HCT116 (cell line): ENCODE results near the gene PLCL2. TPM values are rescaled to one million over a fixed set of nuclear protein-coding genes. Genes with fewer than 3 reads are reported as not detected.

Experiments used
- ATAC-seq: fragments of 200-7000 bp; cut with Tn5 transposase; 2 replicates; pipeline ENCODE4 v1.9.1; 2020; ENCODE audit warnings: mild to moderate bottlenecking, moderate library complexity
- BruUV-seq: library from RNA; stranded (reverse); fragments of 400-500 nt; replicated peaks from 2 replicates; lab custom pipeline; 2021; lab: Mats Ljungman, UMichigan
- CTCF ChIA-PET: fragments of 300-600 bp; sonication (Branson Sonifier 250); formaldehyde crosslinking; loops from one replicate; lab custom pipeline; 2021; ENCODE audit warnings: antibody characterized with exemption; lab: Charles Lee
- POLR2A ChIA-PET: fragments of 300-600, 350-600 bp; sonication (Branson Sonifier 250); formaldehyde crosslinking; loops from one replicate; lab custom pipeline; 2021; ENCODE audit warnings: antibody characterized with exemption; lab: Charles Lee
- RAD21 ChIA-PET, 2 experiments: fragments of 300-600 bp; sonication (Branson Sonifier 250); formaldehyde crosslinking; loops; one replicate each; lab custom pipeline; 2023; ENCODE audit warnings: low total read pairs in 2 of 2; ENCODE audit not compliant: uncharacterized antibody in 2 of 2, unreplicated experiment in 2 of 2, low non-redundant PET in 1 of 2; lab: Charles Lee
- DNase-seq: peaks from one replicate; pipeline ENCODE4 v3.0.0-alpha.2; 2010; ENCODE audit warnings: low read depth, low spot score
- H2AFZ ChIP-seq: fragments of 200-600 bp; shearing (Covaris generic), sonication (generic); 2 replicates; pipeline ENCODE4 v1.6.1; 2017; ENCODE audit warnings: low read depth, mixed run types, mixed read lengths, antibody characterized with exemption, low read length; ENCODE audit not compliant: poor library complexity, severe bottlenecking
- H3K27ac ChIP-seq: 2 replicates; pipeline ENCODE4 v1.5.1; 2012; ENCODE audit warnings: low read depth, low read length
- H3K27me3 ChIP-seq: fragments of 200-600 bp; sonication (generic); 2 replicates; pipeline ENCODE4 v1.6.1; 2016; ENCODE audit warnings: mixed run types, low read length, mixed read lengths; ENCODE audit not compliant: insufficient read depth
- H3K36me3 ChIP-seq, 2 experiments: fragments of 200-500 bp in 1 of 2; fragments of 200-600 bp in 1 of 2; sonication (Bioruptor generic) in 1 of 2; sonication (generic) in 1 of 2; 2 replicates each; pipeline versions ENCODE4 v1.5.1 to v1.6.1; 2014 to 2016; ENCODE audit warnings: low read length in 2 of 2, inconsistent platforms in 1 of 2, mixed read lengths in 1 of 2, mixed run types in 1 of 2; ENCODE audit not compliant: insufficient read depth in 2 of 2, control insufficient read depth in 1 of 2
- H3K4me1 ChIP-seq, 2 experiments: fragments of 200-600 bp in 1 of 2; sonication (generic) in 1 of 2; 2 replicates each; pipeline versions ENCODE4 v1.5.1 to v1.6.1; 2012 to 2017; ENCODE audit warnings: low read length in 2 of 2, inconsistent platforms in 1 of 2, mild to moderate bottlenecking in 1 of 2, mixed read lengths in 1 of 2, mixed run types in 1 of 2, moderate library complexity in 1 of 2; ENCODE audit not compliant: insufficient read depth in 2 of 2, control insufficient read depth in 1 of 2
- H3K4me2 ChIP-seq: fragments of 200-600 bp; sonication (generic); 2 replicates; pipeline ENCODE4 v1.6.1; 2017; ENCODE audit warnings: mixed run types, low read length, mixed read lengths
- H3K4me3 ChIP-seq, 2 experiments: fragments of 200-600 bp in 1 of 2; sonication (generic) in 1 of 2; replicated peaks in 1 of 2; 2 replicates each; pipeline ENCODE4 v1.5.1; 2011 to 2016; ENCODE audit warnings: low read length in 2 of 2, control low read depth in 1 of 2, low read depth in 1 of 2, mild to moderate bottlenecking in 1 of 2, mixed read lengths in 1 of 2, mixed run types in 1 of 2
- H3K79me2 ChIP-seq: fragments of 200-600 bp; sonication (generic); 2 replicates; pipeline ENCODE4 v1.6.1; 2017; ENCODE audit warnings: mild to moderate bottlenecking, mixed run types, low read length, moderate library complexity, mixed read lengths; ENCODE audit not compliant: insufficient read depth
- H3K9ac ChIP-seq: fragments of 200-600 bp; sonication (generic); 2 replicates; pipeline ENCODE4 v1.6.1; 2016; ENCODE audit warnings: low read length, mixed read lengths
- H3K9me2 ChIP-seq: fragments of 200-600 bp; sonication (generic), shearing (Covaris generic); 2 replicates; pipeline ENCODE4 v1.6.1; 2017; ENCODE audit warnings: mixed run types, mild to moderate bottlenecking, moderate library complexity; ENCODE audit not compliant: insufficient read depth
- H3K9me3 ChIP-seq, 2 experiments: fragments of 200-500 bp in 1 of 2; fragments of 200-600 bp in 1 of 2; sonication (Bioruptor generic) in 1 of 2; sonication (generic) in 1 of 2; 2 replicates each; pipeline ENCODE4 v1.6.1; 2014 to 2017; ENCODE audit warnings: low read length in 2 of 2, mixed read lengths in 2 of 2, inconsistent platforms in 1 of 2, low read depth in 1 of 2, mild to moderate bottlenecking in 1 of 2, mixed run types in 1 of 2, moderate library complexity in 1 of 2; ENCODE audit not compliant: control insufficient read depth in 1 of 2, insufficient read depth in 1 of 2
- H4K20me1 ChIP-seq: fragments of 200-600 bp; sonication (generic), shearing (Covaris generic); 2 replicates; pipeline ENCODE4 v1.6.1; 2017; ENCODE audit warnings: mixed run types, mild to moderate bottlenecking, moderate library complexity; ENCODE audit not compliant: insufficient read depth
- CTCF ChIP-seq, 3 experiments: fragments of 200-600 bp in 1 of 3; sonication (generic) in 1 of 3; IDR thresholded peaks in 2 of 3; conservative IDR thresholded peaks in 1 of 3; 2 replicates each; pipeline ENCODE4 v1.5.1; 2012 to 2017; ENCODE audit warnings: low read depth in 2 of 3, low read length in 2 of 3, antibody characterized with exemption in 1 of 3, borderline replicate concordance in 1 of 3, control low read depth in 1 of 3, mild to moderate bottlenecking in 1 of 3, mixed read lengths in 1 of 3, mixed run types in 1 of 3, moderate library complexity in 1 of 3; ENCODE audit not compliant: insufficient read depth in 1 of 3
- POLR2A ChIP-seq: IDR thresholded peaks from 2 replicates; pipeline ENCODE4 v1.7.0; 2011; ENCODE audit warnings: borderline replicate concordance; ENCODE audit not compliant: insufficient read depth, insufficient read length; ENCODE audit errors: extremely low read depth
- ZBTB33 ChIP-seq: IDR thresholded peaks from 2 replicates; pipeline ENCODE4 v1.6.1; 2011; ENCODE audit warnings: mild to moderate bottlenecking, low read length, moderate library complexity; ENCODE audit not compliant: insufficient replicate concordance; ENCODE audit errors: extremely low read depth
- intact Hi-C: fragments of 100-400 bp; cut with micrococcal nuclease; formaldehyde crosslinking; loops from 2 replicates; pipeline ENCODE4 v1.10.0; 2022
- total RNA-seq: library from RNA; stranded (reverse); gene quantifications from one replicate; pipeline ENCODE4 v1.2.1, GENCODE V29; 2021; ENCODE audit not compliant: unreplicated experiment

PLCL2 gene
- total RNA-seq, 1 experiment from 2014 or later: 2.2 TPM

- ATAC-seq (no peak), DNase-seq (no peak)
- H4K20me1 ChIP-seq: no peaks in the 10 kb centered on the region
- H3K9me2 ChIP-seq: no peaks in the 10 kb centered on the region
- intact Hi-C loops: no loop called here
- RAD21 ChIA-PET: no interaction called here
- H3K27ac ChIP-seq: no peak overlapping the region
- H3K36me3 ChIP-seq: no peaks in the 10 kb centered on the region
- H3K4me1 ChIP-seq: no peaks in the 10 kb centered on the region
- CTCF ChIA-PET: no interaction called here
- no peaks in the 10 kb centered on the region for H3K27me3 ChIP-seq
- no peak overlapping the region for H3K4me3 ChIP-seq
- no peaks in the 10 kb centered on the region for H3K79me2 ChIP-seq
- POLR2A ChIA-PET: no interaction called here
- no peak overlapping the region for H3K9ac ChIP-seq
- H3K4me2 ChIP-seq: no peak overlapping the region
- TF ChIP-seq CTCF (IDR thresholded peaks at IDR 0.05 in 2 of 3, conservative IDR thresholded peaks at IDR 0.05 in 1 of 3; ENCODE audit: borderline replicate concordance in 1 of 3, insufficient read depth in 1 of 3, low read depth in 2 of 3, low read length in 2 of 3): no peak
- TF ChIP-seq POLR2A: no peak
- no peak for TF ChIP-seq ZBTB33
- TF ChIP-seq, all 23 proteins: peak for 0
- no TSS peak for BruUV-seq
- Histone ChIP-seq H2AFZ (no peak overlapping the region), H3K9me3 (no peaks in the 10 kb centered on the region)
Observed at GRCh38 chr3:16897254-16897926, 12.6 kb downstream of the PLCL2 start.
